Mesodermal cell (in vitro differentiated cells): ENCODE data around the gene TRIM38.
A peak's percentile ranks its signal among the peaks of the same experiment; 100 is the strongest.
"Not testable (repeated sequence)": the region's sequence is repeated elsewhere in the genome, so short reads cannot be mapped to it uniquely, and the experiment has no call there.

Experiments used
- H3K27ac ChIP-seq: 2 replicates; pipeline ENCODE4 v1.7.0; 2013; ENCODE audit warnings: mild to moderate bottlenecking, low read depth, low read length, moderate library complexity; ENCODE audit not compliant: severe bottlenecking
- H3K36me3 ChIP-seq: 2 replicates; pipeline ENCODE4 v1.7.1; 2013; ENCODE audit warnings: mild to moderate bottlenecking, low read length, moderate library complexity; ENCODE audit not compliant: control insufficient read depth, insufficient read depth
- H3K4me1 ChIP-seq: one replicate; pipeline ENCODE4 v1.7.1; 2013; ENCODE audit warnings: mild to moderate bottlenecking, low read length; ENCODE audit not compliant: insufficient read depth, control insufficient read depth, poor library complexity, severe bottlenecking
- H3K4me3 ChIP-seq: 2 replicates; pipeline ENCODE4 v1.7.0; 2013; ENCODE audit warnings: low read length, control low read depth, mild to moderate bottlenecking; ENCODE audit not compliant: insufficient read depth, poor library complexity, severe bottlenecking; ENCODE audit errors: extremely low read depth
- H3K9me3 ChIP-seq: 2 replicates; pipeline ENCODE4 v1.7.1; 2013; ENCODE audit warnings: mild to moderate bottlenecking, low read length, moderate library complexity; ENCODE audit not compliant: control insufficient read depth
- WGBS, 2 experiments: methylation state at CpG; one replicate each; pipeline ENCODE4 v1.1.5; 2013; ENCODE audit warnings: missing lambda C conversion rate in 2 of 2; ENCODE audit not compliant: insufficient coverage in 2 of 2; 5-methylcytosine and 5-hydroxymethylcytosine counted together

Gene TRIM38

DNA sequence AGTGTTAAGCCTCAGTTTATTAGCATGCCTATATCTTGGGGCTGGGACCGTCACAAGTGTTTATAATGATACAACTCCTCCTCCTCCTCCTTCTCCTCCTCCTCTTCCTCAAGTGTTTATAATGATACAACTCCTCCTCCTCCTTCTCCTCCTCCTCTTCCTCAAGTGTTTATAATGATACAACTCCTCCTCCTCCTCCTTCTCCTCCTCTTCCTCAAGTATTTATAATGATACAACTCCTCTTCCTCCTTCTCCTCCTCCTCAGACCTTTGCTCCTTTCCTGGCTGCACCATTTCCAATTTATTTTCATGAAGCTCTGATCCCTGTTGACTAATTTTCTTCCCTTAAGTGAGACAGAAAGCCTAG lies 44.3 kb downstream of the TRIM38 start:
- H3K4me3 ChIP-seq, H3K36me3 ChIP-seq, H3K27ac ChIP-seq, H3K9me3 ChIP-seq, H3K4me1 ChIP-seq: not testable (repeated sequence)
- 50 to 83% methylated on average over 1 of the region's 1 CpG for WGBS, 2 experiments

DNA sequence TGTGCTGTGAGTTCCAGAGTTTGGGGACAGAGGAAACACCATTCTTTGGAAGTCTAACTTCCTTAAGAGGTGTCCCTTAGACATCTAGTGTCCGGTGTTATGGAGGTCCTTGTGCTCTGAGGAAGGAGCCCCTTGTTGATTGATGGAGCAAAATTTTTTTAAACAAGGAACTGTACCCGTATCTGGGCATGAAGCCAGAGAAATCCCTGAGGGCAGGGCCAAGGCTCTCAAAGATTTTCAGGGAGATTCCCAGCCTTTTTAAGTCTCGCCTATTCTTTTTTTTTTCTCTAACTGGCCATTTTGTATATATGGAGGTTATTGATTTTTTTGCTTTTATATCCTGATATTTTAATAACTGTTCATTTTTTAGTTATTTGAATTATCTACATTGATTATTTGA lies 45.9 kb downstream of the TRIM38 start:
- 86 to 88% methylated on average over 1 to 2 of the region's 3 CpGs for WGBS, 2 experiments
- no peak overlapping the region for H3K27ac ChIP-seq
- no peak overlapping the region for H3K4me3 ChIP-seq
- no peaks in the 10 kb centered on the region for H3K4me1 ChIP-seq
- no peaks in the 10 kb centered on the region for H3K9me3 ChIP-seq
- no peaks in the 10 kb centered on the region for H3K36me3 ChIP-seq

- Histone ChIP-seq H3K36me3 (no peaks in the 10 kb centered on the region), H3K4me1 (no peaks in the 10 kb centered on the region), H3K4me3 (no peak overlapping the region), H3K9me3 (no peaks in the 10 kb centered on the region), H3K27ac (no peak overlapping the region)
- WGBS, 2 experiments = 86 to 89% methylated on average over 3 of the region's 4 CpGs
These were observed 47.2 kb downstream of the TRIM38 start for GRCh38 chr6:26009817-26010216.

- no CpG with 5 or more reads among the region's 2 CpGs for WGBS, 2 experiments
- H3K9me3 ChIP-seq = no peaks in the 10 kb centered on the region
- H3K36me3 ChIP-seq = no peaks in the 10 kb centered on the region
- no peak overlapping the region for H3K4me3 ChIP-seq
- H3K4me1 ChIP-seq = no peaks in the 10 kb centered on the region
- no peak overlapping the region for H3K27ac ChIP-seq
These were observed 49.5 kb downstream of the TRIM38 start for GRCh38 chr6:26012061-26012460.

GRCh38 chr6:26014386-26014785 lies 51.8 kb downstream of the TRIM38 start:
- not testable (repeated sequence) for H3K4me1 ChIP-seq, H3K9me3 ChIP-seq, H3K36me3 ChIP-seq, H3K4me3 ChIP-seq, H3K27ac ChIP-seq
- 88 to 91% methylated on average over 3 to 5 of the region's 5 CpGs for WGBS, 2 experiments

DNA sequence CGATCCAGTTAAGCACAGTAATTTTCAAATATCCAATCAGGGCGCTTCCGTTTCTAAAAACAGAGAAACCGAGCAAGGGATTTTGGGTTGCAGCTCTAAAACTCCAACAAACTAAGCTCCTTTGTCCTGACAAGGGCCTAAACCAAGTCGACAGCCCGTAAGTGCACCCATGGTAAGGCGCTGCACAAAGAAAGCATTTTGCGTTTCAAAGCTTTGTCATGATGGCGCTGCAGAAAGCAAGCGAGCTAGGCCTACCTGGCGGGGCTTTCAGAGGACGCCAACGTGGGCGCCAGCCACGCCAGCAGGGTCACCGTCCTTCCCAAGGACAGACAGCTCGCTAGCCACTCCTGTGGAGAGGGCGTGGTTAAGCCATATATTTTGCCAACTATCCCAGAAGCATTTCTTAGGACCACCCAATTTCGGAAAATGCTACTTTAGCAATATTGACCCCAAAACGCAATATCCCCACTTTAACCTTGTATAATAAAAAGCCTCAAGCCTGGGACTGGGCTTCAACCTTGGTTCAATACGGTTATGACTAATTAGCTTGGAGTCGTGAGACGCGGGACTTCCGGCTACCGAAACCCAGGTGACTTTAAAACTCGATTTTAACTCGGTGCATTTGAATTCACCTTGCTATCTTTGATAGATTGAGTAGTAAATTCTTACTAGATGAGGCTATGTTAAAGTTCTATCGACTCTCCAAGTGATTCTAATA lies 53.8 kb downstream of the TRIM38 start:
- Histone ChIP-seq H3K9me3 (peaks cover 7% of the 10 kb centered on the region), H3K36me3 (no peaks in the 10 kb centered on the region), H3K27ac (no peak overlapping the region), H3K4me3 (no peak overlapping the region), H3K4me1 (no peaks in the 10 kb centered on the region)
- 92 to 94% methylated on average over 26 to 28 of the region's 29 CpGs for WGBS, 2 experiments

- Histone ChIP-seq H3K27ac (no peak overlapping the region), H3K9me3 (peaks cover 7% of the 10 kb centered on the region), H3K4me3 (no peak overlapping the region), H3K4me1 (no peaks in the 10 kb centered on the region), H3K36me3 (no peaks in the 10 kb centered on the region)
- 92 to 95% methylated on average over 23 to 28 of the region's 29 CpGs for WGBS, 2 experiments
These were observed 54.5 kb downstream of the TRIM38 start for GRCh38 chr6:26016963-26017631.

- Histone ChIP-seq H3K4me1 (no peaks in the 10 kb centered on the region), H3K9me3 (peaks cover 7% of the 10 kb centered on the region), H3K27ac (no peak overlapping the region), H3K4me3 (no peak overlapping the region), H3K36me3 (no peaks in the 10 kb centered on the region)
- 85 to 96% methylated on average over 13 to 15 of the region's 18 CpGs for WGBS, 2 experiments
These were observed 55.0 kb downstream of the TRIM38 start for GRCh38 chr6:26017632-26017966.

- Histone ChIP-seq H3K9me3 (peaks cover 7% of the 10 kb centered on the region), H3K4me1 (no peaks in the 10 kb centered on the region), H3K27ac (no peak overlapping the region), H3K4me3 (no peak overlapping the region), H3K36me3 (no peaks in the 10 kb centered on the region)
- WGBS, 2 experiments = 90 to 91% methylated on average over 6 to 8 of the region's 9 CpGs
These were observed 56.7 kb downstream of the TRIM38 start for GRCh38 chr6:26019261-26019830.

DNA sequence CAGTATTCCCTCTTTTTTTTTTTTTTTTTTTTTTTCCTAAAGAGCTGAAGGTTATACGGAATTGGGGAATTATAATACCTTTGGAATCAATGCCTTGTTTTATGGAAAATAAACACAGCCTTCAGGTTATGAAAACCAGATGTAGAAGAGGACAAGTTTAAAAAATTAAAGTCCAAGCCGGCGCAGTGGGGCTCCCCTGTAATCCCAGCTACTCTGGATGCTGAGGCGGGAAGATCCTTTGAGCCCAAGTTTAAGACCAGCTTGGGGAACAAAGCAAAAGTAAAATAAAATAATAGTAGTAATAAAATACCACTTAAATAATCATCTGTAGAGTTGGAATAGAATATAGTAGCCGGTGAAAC lies 57.3 kb downstream of the TRIM38 start:
- H3K4me3 ChIP-seq = no peak overlapping the region

DNA sequence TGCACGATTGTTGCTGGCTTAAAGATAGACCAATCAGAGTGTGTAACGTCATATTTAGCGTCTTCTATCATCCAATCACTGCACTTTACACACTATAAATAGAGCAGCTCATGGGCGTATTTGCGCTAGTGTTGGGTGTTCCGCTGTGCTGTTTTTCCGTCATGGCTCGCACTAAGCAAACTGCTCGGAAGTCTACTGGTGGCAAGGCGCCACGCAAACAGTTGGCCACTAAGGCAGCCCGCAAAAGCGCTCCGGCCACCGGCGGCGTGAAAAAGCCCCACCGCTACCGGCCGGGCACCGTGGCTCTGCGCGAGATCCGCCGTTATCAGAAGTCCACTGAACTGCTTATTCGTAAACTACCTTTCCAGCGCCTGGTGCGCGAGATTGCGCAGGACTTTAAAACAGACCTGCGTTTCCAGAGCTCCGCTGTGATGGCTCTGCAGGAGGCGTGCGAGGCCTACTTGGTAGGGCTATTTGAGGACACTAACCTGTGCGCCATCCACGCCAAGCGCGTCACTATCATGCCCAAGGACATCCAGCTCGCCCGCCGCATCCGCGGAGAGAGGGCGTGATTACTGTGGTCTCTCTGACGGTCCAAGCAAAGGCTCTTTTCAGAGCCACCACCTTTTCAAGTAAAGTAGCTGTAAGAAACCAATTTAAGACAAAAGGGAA lies 57.9 kb downstream of the TRIM38 start:
- H3K4me3 ChIP-seq = peak overlapping the region; percentile 23
- H3K27ac ChIP-seq = peak overlapping the region; percentile 74
- peaks cover 7% of the 10 kb centered on the region for H3K9me3 ChIP-seq
- H3K36me3 ChIP-seq = no peaks in the 10 kb centered on the region
- WGBS, 2 experiments = 95% methylated on average over 43 to 44 of the region's 45 CpGs
- H3K4me1 ChIP-seq = peaks cover 2% of the 10 kb centered on the region

More for the DNA sequence above, 57.3 kb downstream of the TRIM38 start:
- no peaks in the 10 kb centered on the region for H3K4me1 ChIP-seq
- no peak overlapping the region for H3K27ac ChIP-seq
- WGBS, 2 experiments = 50 to 100% methylated on average over 1 to 2 of the region's 5 CpGs
- H3K36me3 ChIP-seq = no peaks in the 10 kb centered on the region
- peaks cover 7% of the 10 kb centered on the region for H3K9me3 ChIP-seq
